K562 (cell line): ENCODE data around the gene TMEM126A. TPM values are rescaled to one million over a fixed set of nuclear protein-coding genes. Genes with fewer than 3 reads are reported as not detected.

Experiments
- ATAC-seq: fragments of 200-7000 bp; cut with Tn5 transposase; 3 replicates; pipeline ENCODE4 v1.9.1; 2020; ENCODE audit warnings: moderate library complexity
- BruUV-seq: library from RNA; stranded (reverse); fragments of 400-500 nt; replicated peaks from 2 replicates; lab custom pipeline; 2021; lab: Mats Ljungman, UMichigan
- CTCF ChIA-PET: fragments of 300-600 bp; formaldehyde crosslinking; extraction: SDS; loops from one replicate; lab custom pipeline; 2021; ENCODE audit warnings: low intra/inter-chr PET ratio; lab: Yijun Ruan, JAX
- POLR2A ChIA-PET: fragments of 300-600, 350-650 bp; sonication (Branson Sonifier 250); formaldehyde crosslinking; extraction: SDS; loops from one replicate; lab custom pipeline; 2021; ENCODE audit warnings: antibody characterized with exemption, inconsistent platforms; lab: Yijun Ruan, JAX
- DNase-seq, 4 experiments: peaks; one replicate each; pipeline versions ENCODE4 v3.0.0 to v3.0.0-alpha.2; 2011 to 2018; ENCODE audit warnings: low spot score in 3 of 4, mixed read lengths in 3 of 4; ENCODE audit errors: extremely low read depth in 1 of 4
- FAIRE-seq: peaks from 2 replicates; lab custom pipeline; 2011; peaks lifted over from hg19 to GRCh38; lab: Jason Lieb, UNC
- H2AFZ ChIP-seq: 2 replicates; pipeline ENCODE4 v1.6.0; 2011; ENCODE audit warnings: low read depth, low read length, control low read depth, inconsistent platforms
- H3K27ac ChIP-seq: fragments of 200-600 bp; 3 replicates; pipeline ENCODE4 v1.8.0; 2011; ENCODE audit warnings: low read depth, mild to moderate bottlenecking, control low read depth, inconsistent platforms, low read length, moderate library complexity, mixed read lengths; ENCODE audit errors: extremely low read depth
- H3K27me3 ChIP-seq, 2 experiments: fragments of 300-600 bp in 1 of 2; 2 replicates in 1 of 2; 3 replicates in 1 of 2; pipeline versions ENCODE4 v1.6.0 to v1.8.0; 2011; ENCODE audit warnings: inconsistent platforms in 2 of 2, low read length in 2 of 2, mild to moderate bottlenecking in 1 of 2, mixed read lengths in 1 of 2, moderate library complexity in 1 of 2; ENCODE audit not compliant: control insufficient read depth in 2 of 2, insufficient read depth in 2 of 2
- H3K36me3 ChIP-seq: fragments of 300-600 bp; 3 replicates; pipeline ENCODE4 v1.8.0; 2011; ENCODE audit warnings: mild to moderate bottlenecking, low read length, inconsistent platforms; ENCODE audit not compliant: control insufficient read depth, insufficient read depth
- H3K4me1 ChIP-seq, 2 experiments: fragments of 200-600 bp in 1 of 2; replicated peaks in 1 of 2; 2 replicates in 1 of 2; 3 replicates in 1 of 2; pipeline versions ENCODE4 v1.5.1 to v1.8.0; 2011; ENCODE audit warnings: inconsistent platforms in 2 of 2, low read length in 2 of 2, mild to moderate bottlenecking in 1 of 2, mixed read lengths in 1 of 2, moderate library complexity in 1 of 2; ENCODE audit not compliant: control insufficient read depth in 2 of 2, insufficient read depth in 2 of 2
- H3K4me2 ChIP-seq: 2 replicates; pipeline ENCODE4 v1.6.1; 2011; ENCODE audit warnings: low read length, control low read depth, inconsistent platforms, mixed read lengths; ENCODE audit not compliant: insufficient read depth
- H3K4me3 ChIP-seq: fragments of 200-600 bp; sonication (generic), shearing (Covaris generic); 2 replicates; pipeline ENCODE4 v1.5.1; 2016; ENCODE audit warnings: control low read depth, inconsistent platforms
- H3K79me2 ChIP-seq: fragments of 200-600 bp; 3 replicates; pipeline ENCODE4 v1.8.0; 2011; ENCODE audit warnings: low read length, inconsistent platforms; ENCODE audit not compliant: control insufficient read depth, insufficient read depth
- H3K9ac ChIP-seq, 2 experiments: 2 replicates each; pipeline versions ENCODE4 v1.6.0 to v1.6.1; 2011; ENCODE audit warnings: low read depth in 2 of 2, low read length in 2 of 2, control low read depth in 1 of 2, inconsistent platforms in 1 of 2, mild to moderate bottlenecking in 1 of 2, mixed read lengths in 1 of 2; ENCODE audit not compliant: insufficient read depth in 1 of 2
- H3K9me1 ChIP-seq: one replicate; pipeline ENCODE4 v1.6.0; 2011; ENCODE audit warnings: inconsistent platforms, mild to moderate bottlenecking, low read length, moderate library complexity; ENCODE audit not compliant: control insufficient read depth, insufficient read depth
- H3K9me3 ChIP-seq: replicated peaks from 2 replicates; pipeline ENCODE4 v1.5.1; 2011; ENCODE audit warnings: low read depth, low read length, inconsistent platforms; ENCODE audit not compliant: control insufficient read depth, insufficient read depth
- H4K20me1 ChIP-seq: replicated peaks from 2 replicates; pipeline ENCODE4 v1.6.1; 2011; ENCODE audit warnings: low read length, inconsistent platforms, mixed read lengths; ENCODE audit not compliant: control insufficient read depth, insufficient read depth
- CBX5 ChIP-seq: IDR thresholded peaks from 2 replicates; pipeline ENCODE4 v1.6.1; 2014; ENCODE audit warnings: low read depth, borderline replicate concordance
- EP400 ChIP-seq: fragments of 450-650 bp; IDR thresholded peaks from 2 replicates; pipeline ENCODE4 v1.6.1; 2017; ENCODE audit warnings: antibody characterized with exemption, mild to moderate bottlenecking, moderate library complexity
- SREBF1 ChIP-seq: fragments of 150-350 bp; IDR thresholded peaks from 2 replicates; pipeline ENCODE4 v1.6.1; 2014; ENCODE audit warnings: antibody characterized with exemption, low read depth, low read length, borderline replicate concordance
- WGBS: fragments of 100-300 bp; shearing (Covaris generic); methylation state at CpG from one replicate; pipeline ENCODE4 v1.1.6; 2016; ENCODE audit warnings: low coverage, mixed read lengths; ENCODE audit not compliant: insufficient coverage; ENCODE audit errors: missing lambda C conversion rate; 5-methylcytosine and 5-hydroxymethylcytosine counted together
- in situ Hi-C: fragments of 300-500 bp; cut with MboI; formaldehyde crosslinking; loops from 4 replicates; pipeline ENCODE4 v1.15.0; 2018; ENCODE audit warnings: inconsistent platforms, mixed read lengths
- intact Hi-C: fragments of 100-400 bp; cut with micrococcal nuclease; formaldehyde crosslinking; loops from 2 replicates; pipeline ENCODE4 v1.14.2; 2022
- polyA plus RNA-seq, 8 experiments: library from polyadenylated mRNA; depleted of rRNA in 4 of 8; stranded (reverse) in 5 of 8; unstranded in 3 of 8; fragments of >200 nt; fragmentation: Nextera tagmentation in 2 of 8; fragmentation: Illumina TruSeq in 1 of 8; extraction: Ambion mirVana in 2 of 8; extraction: Trizol in 1 of 8; gene quantifications; 2 replicates each; pipeline versions ENCODE4 v1.2.1 to v1.2.3, GENCODE V29; 2011 to 2014; ENCODE audit warnings: inconsistent platforms in 1 of 8, missing spikeins in 1 of 8
- total RNA-seq, 7 experiments: library from RNA; depleted of rRNA in 6 of 7; stranded (reverse); fragments of >200 nt in 6 of 7; fragmentation: Illumina TruSeq in 2 of 7; extraction: Trizol in 2 of 7; gene quantifications; 2 replicates each; pipeline versions ENCODE4 v1.2.1 to v1.2.3, GENCODE V29; 2011 to 2021; ENCODE audit warnings: low replicate concordance in 1 of 7
- TF ChIP-seq, protein P1 (sequence below): fragments of 450-650 bp; formaldehyde crosslinking; conservative IDR thresholded peaks from 2 replicates; pipeline ENCODE4 v1.4.0; 2022; ENCODE audit warnings: mild to moderate bottlenecking, missing genetic modification characterization

TMEM126A gene
- total and polyA plus RNA-seq, 9 of the 15 experiments (the other 6 are each of a cell fraction or from before 2014, with no cell fraction given): 19.3 to 154 (median 56.3) TPM

DNA sequence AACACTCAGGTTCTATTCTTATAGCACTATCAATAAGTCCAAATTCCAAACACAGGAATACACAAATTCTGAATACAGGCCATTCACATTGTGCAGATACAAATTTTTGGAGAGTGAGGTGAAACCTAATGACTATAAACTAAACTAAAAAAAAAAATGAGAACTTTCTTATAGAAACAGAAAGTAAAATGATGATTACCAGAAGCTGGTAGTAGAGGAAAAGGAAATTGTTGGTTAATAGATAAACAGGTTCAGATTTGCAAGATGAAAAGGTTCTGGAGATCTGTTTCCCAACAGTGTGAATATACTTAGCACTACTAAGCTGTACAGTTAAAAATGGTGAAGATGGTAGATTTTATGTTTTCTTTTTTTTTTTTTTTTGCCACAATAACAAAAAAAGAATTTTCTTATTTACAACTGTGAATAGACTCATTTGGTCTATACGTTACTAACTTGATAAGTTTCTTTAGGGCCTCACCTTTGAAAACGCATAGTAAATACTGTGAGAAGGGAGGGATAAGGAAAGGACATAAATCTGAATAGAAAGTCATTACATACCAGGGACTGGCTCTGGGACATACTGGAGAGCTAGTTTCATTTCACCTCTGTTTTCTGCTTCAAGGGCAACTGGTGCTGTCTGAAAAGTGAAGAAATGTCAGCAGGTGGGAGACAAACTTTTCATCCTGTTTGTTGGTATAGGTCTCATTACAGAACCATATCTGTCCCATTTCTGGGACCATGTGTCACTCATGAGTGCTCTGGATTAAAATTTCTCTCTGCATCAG is 52.4 kb downstream of the TMEM126A start:
- H3K4me3 ChIP-seq: no peak overlapping the region
- no peak for ATAC-seq

More for the DNA sequence above, 52.4 kb downstream of the TMEM126A start:
- no TSS peak for BruUV-seq
- H3K4me2 ChIP-seq: no peak overlapping the region
- H3K36me3 ChIP-seq: no peaks in the 10 kb centered on the region
- no peaks in the 10 kb centered on the region for H3K9me3 ChIP-seq
- POLR2A ChIA-PET: interaction anchor here (0.6 kb wide), 1 partner anchor 11 kb away, joined by 3 read pairs; no protein-coding TSS in a partner anchor
- H3K4me1 ChIP-seq: no peaks in the 10 kb centered on the region
- 8% methylated on average over 2 of the region's 2 CpGs for WGBS
- no peak overlapping the region for H3K9ac ChIP-seq
- no peaks in the 10 kb centered on the region for H3K9me1 ChIP-seq
- CTCF ChIA-PET: interaction anchor here (0.6 kb wide), 1 partner anchor 326 kb away, joined by 3 read pairs; no protein-coding TSS in a partner anchor
- intact Hi-C loops: no loop called here
- no peaks in the 10 kb centered on the region for H4K20me1 ChIP-seq
- no peak overlapping the region for H3K27ac ChIP-seq
- DNase-seq: no peak
- TF ChIP-seq CBX5 (no peak), EP400 (no peak), SREBF1 (no peak)
- TF ChIP-seq, protein P1, sequence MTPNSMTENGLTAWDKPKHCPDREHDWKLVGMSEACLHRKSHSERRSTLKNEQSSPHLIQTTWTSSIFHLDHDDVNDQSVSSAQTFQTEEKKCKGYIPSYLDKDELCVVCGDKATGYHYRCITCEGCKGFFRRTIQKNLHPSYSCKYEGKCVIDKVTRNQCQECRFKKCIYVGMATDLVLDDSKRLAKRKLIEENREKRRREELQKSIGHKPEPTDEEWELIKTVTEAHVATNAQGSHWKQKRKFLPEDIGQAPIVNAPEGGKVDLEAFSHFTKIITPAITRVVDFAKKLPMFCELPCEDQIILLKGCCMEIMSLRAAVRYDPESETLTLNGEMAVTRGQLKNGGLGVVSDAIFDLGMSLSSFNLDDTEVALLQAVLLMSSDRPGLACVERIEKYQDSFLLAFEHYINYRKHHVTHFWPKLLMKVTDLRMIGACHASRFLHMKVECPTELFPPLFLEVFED (CRISPR knock-in tag): no peak
- TF ChIP-seq, all 486 proteins: peak for 0
- no peak overlapping the region for H2AFZ ChIP-seq
- no peak for FAIRE-seq
- H3K27me3 ChIP-seq: no peaks in the 10 kb centered on the region
- H3K79me2 ChIP-seq: no peaks in the 10 kb centered on the region
- in situ Hi-C loops: no loop called here
